ENCODE measurements around the gene RHEBL1.
A peak's percentile ranks its signal among the peaks of the same experiment; 100 is the strongest.

Gene RHEBL1

DNA sequence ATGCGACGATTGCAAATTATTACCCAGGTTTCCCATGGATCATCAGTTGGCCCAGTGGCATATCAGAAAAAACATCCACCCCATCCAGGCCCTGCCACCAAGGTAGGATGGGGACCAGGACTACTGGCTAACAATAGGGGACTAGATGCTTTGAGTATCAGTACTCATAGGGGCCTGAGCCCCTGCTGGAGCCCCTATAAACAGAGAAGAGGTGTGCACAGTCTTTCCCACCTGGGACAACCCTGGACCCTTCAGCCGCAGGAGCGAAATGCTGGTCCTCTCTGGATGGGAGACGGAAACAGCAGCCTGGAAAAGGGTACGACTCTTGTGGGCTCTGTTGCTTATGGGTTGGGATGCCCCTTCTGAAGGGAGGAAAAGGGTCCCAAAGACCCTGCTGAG, 19.2 kb upstream of the RHEBL1 start:
- DNase-seq (ENCODE audit: insufficient read length, low spot score) (no peak), FAIRE-seq (no peak)
- TF ChIP-seq, protein P1, sequence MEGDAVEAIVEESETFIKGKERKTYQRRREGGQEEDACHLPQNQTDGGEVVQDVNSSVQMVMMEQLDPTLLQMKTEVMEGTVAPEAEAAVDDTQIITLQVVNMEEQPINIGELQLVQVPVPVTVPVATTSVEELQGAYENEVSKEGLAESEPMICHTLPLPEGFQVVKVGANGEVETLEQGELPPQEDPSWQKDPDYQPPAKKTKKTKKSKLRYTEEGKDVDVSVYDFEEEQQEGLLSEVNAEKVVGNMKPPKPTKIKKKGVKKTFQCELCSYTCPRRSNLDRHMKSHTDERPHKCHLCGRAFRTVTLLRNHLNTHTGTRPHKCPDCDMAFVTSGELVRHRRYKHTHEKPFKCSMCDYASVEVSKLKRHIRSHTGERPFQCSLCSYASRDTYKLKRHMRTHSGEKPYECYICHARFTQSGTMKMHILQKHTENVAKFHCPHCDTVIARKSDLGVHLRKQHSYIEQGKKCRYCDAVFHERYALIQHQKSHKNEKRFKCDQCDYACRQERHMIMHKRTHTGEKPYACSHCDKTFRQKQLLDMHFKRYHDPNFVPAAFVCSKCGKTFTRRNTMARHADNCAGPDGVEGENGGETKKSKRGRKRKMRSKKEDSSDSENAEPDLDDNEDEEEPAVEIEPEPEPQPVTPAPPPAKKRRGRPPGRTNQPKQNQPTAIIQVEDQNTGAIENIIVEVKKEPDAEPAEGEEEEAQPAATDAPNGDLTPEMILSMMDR (IDR thresholded peaks at IDR 0.05; ENCODE audit: insufficient read depth, missing control alignments) = no peak

DNA sequence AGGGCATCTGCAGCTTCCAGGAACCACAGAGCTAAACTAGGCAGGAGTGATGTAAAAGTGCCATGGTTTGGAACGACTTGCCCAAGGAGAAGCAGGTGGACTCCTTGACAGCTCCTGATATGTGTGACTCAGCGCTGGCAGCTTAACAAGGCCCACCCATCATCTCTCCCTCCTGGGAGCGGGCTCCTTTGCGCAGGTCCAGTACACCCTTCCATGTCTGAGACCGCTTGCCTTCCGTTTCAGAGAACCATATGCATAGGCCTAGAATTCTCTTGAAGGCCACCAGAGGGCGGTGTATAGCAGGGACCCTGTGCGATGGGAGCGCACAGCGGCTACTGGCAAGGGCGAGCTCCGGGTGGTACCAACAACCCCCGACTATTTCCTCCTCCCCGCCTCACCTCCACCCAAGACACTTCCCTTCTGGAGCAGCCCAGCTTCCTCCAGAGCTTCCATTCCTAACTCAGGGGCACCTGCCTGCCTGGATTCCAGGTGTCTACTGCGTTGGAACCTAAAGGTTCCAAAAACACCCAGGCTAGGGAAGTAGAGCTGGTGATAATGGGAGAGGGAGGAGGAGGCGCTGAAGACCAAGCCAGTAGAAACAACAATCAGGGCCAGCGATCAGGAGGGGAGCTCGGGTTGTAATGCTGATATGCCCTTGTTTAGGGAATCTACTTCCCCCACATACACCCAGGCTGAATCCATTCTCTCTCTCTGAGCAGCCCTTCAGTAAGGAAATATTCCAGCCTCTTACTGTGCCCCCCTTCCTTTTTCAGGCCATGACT, 18.6 kb upstream of the RHEBL1 start:
- DNase-seq (ENCODE audit: insufficient read length, low spot score) (peak; percentile 84), FAIRE-seq (no peak)
- TF ChIP-seq, protein P1 (IDR thresholded peaks at IDR 0.05; ENCODE audit: insufficient read depth, missing control alignments) = peak; percentile 95

DNA sequence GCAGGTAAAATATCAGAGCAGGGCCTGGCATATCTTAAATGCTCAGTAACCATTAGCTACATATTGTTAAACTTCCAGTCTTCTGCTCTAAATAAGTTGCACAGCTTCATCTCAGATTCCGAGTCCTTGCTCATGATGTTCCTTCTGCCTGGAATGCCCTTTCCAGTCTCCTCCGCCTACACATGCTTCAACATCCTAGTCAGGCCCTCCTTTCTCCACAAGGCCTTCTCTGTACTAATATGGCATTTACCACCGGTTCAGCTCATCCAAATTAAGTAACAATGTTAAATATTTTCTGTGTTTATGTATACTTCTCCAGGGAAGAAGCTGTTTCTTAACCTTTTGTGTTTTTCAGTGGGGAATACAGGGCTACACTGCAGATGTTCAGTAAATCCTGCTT, 16.3 kb upstream of the RHEBL1 start:
- DNase-seq (ENCODE audit: insufficient read length, low spot score) (no peak), FAIRE-seq (no peak)
- TF ChIP-seq, protein P1 (IDR thresholded peaks at IDR 0.05; ENCODE audit: insufficient read depth, missing control alignments) = no peak

GRCh38 chr12:49084438-49084837, 14.7 kb upstream of the RHEBL1 start:
- FAIRE-seq = no peak
- TF ChIP-seq, protein P1 (IDR thresholded peaks at IDR 0.05; ENCODE audit: insufficient read depth, missing control alignments) = no peak

GRCh38 chr12:49079793-49080192, 10.0 kb upstream of the RHEBL1 start:
- no peak for DNase-seq (ENCODE audit: insufficient read length, low spot score)
- TF ChIP-seq, protein P1 (IDR thresholded peaks at IDR 0.05; ENCODE audit: insufficient read depth, missing control alignments) = no peak
- FAIRE-seq = no peak

More at GRCh38 chr12:49084438-49084837, 14.7 kb upstream of the RHEBL1 start:
- DNase-seq (ENCODE audit: insufficient read length, low spot score) = no peak

- DNase-seq (ENCODE audit: insufficient read length, low spot score) (no peak), FAIRE-seq (no peak)
- TF ChIP-seq, protein P1 (IDR thresholded peaks at IDR 0.05; ENCODE audit: insufficient read depth, missing control alignments) = no peak
Measured at GRCh38 chr12:49070971-49071370, 1.2 kb upstream of the RHEBL1 start.

DNA sequence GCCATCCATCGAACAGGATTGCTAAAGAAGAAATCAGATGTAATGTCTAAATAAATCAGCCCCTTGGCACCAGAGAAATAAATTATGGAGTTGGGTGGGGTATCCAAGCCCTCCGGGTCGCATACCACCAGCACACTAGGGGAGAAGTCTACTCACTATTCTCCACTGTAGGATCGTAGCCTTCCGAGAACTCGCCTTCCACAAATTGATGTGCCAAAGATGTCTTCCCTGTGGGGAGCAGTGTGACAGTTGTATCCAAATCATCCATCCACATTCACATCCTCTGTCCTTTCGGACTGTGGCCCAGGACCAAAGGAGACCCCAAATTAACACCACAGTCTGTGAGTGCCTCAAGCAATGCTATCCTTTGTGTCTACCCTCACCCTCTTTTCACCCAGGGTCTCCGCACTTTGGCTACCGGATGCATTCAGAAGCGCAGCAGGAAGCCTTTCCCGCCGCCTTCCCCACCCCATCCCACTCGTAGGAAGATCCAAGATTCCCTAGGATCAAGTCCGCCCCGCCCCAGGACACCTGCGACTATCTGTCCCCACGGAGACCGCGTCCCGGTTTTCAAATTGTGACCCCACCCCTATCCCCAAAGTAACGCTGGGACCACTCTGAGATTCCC, 786 bp downstream of the RHEBL1 start:
- FAIRE-seq (no peak), DNase-seq (ENCODE audit: insufficient read length, low spot score) (no peak)
- TF ChIP-seq, protein P1 (IDR thresholded peaks at IDR 0.05; ENCODE audit: insufficient read depth, missing control alignments) = no peak
